Left forelimb (tissue), 1 donor: ENCODE data around the gene CNTNAP5.

ENCODE experiments used
- DNase-seq: peaks from one replicate; pipeline ENCODE4 v3.0.0-alpha.2; 2018; ENCODE audit warnings: low spot score

The CNTNAP5 gene

GRCh38 chr2:124025171-124025580, at the start of gene CNTNAP5:
Gene CNTNAP5 (plus strand): TSS chr2:124025287. CDS start chr2:124025651, 364 bp downstream.
- DNase-seq = peak; percentile 88

GRCh38 chr2:123976054-123976648, 48.9 kb upstream of the CNTNAP5 start:
- DNase-seq = no peak

GRCh38 chr2:123993728-123994323, 31.3 kb upstream of the CNTNAP5 start:
- DNase-seq = no peak

- DNase-seq = no peak
Observed at GRCh38 chr2:123999681-124000080, 25.4 kb upstream of the CNTNAP5 start.

GRCh38 chr2:124001696-124002430, 23.2 kb upstream of the CNTNAP5 start:
- peak; percentile 63 for DNase-seq

GRCh38 chr2:124018890-124019289, 6.2 kb upstream of the CNTNAP5 start:
- DNase-seq = no peak

- no peak for DNase-seq
Observed at GRCh38 chr2:124024561-124025170, 421 bp upstream of the CNTNAP5 start.

GRCh38 chr2:124025891-124026434, 876 bp downstream of the CNTNAP5 start:
- DNase-seq = no peak

GRCh38 chr2:124026503-124026902, 1.4 kb downstream of the CNTNAP5 start:
- DNase-seq = no peak

GRCh38 chr2:124027182-124027581, 2.1 kb downstream of the CNTNAP5 start:
- no peak for DNase-seq

GRCh38 chr2:124032799-124033198, 7.7 kb downstream of the CNTNAP5 start:
- no peak for DNase-seq

GRCh38 chr2:124034265-124034664, 9.2 kb downstream of the CNTNAP5 start:
- DNase-seq = no peak

- DNase-seq = no peak
Observed at GRCh38 chr2:124035001-124035400, 9.9 kb downstream of the CNTNAP5 start.

GRCh38 chr2:124039032-124039431, 13.9 kb downstream of the CNTNAP5 start:
- no peak for DNase-seq

- no peak for DNase-seq
Observed at GRCh38 chr2:124039762-124040291, 14.7 kb downstream of the CNTNAP5 start.

GRCh38 chr2:124045894-124046293, 20.8 kb downstream of the CNTNAP5 start:
- no peak for DNase-seq

- no peak for DNase-seq
Observed at GRCh38 chr2:124046332-124046731, 21.2 kb downstream of the CNTNAP5 start.

- no peak for DNase-seq
Observed at GRCh38 chr2:124048102-124048501, 23.0 kb downstream of the CNTNAP5 start.

- no peak for DNase-seq
Observed at GRCh38 chr2:124048664-124049063, 23.6 kb downstream of the CNTNAP5 start.

- no peak for DNase-seq
Observed at GRCh38 chr2:124049136-124049535, 24.0 kb downstream of the CNTNAP5 start.

GRCh38 chr2:124050833-124051497, 25.9 kb downstream of the CNTNAP5 start:
- no peak for DNase-seq

GRCh38 chr2:124053796-124054195, 28.7 kb downstream of the CNTNAP5 start:
- DNase-seq = no peak
